Loucy (cell line): Measurements from ENCODE around the gene DDX24.

ENCODE experiments used
- CTCF ChIP-seq: fragments of 200-600 bp; sonication (generic); conservative IDR thresholded peaks from 2 replicates; pipeline ENCODE4 v1.5.1; 2014; ENCODE audit warnings: mild to moderate bottlenecking, antibody characterized with exemption, low read length
- EZH2phosphoT487 ChIP-seq: fragments of 200-600 bp; IDR thresholded peaks from 2 replicates; pipeline ENCODE4 v1.6.1; 2018; ENCODE audit warnings: antibody characterized with exemption, mild to moderate bottlenecking, moderate library complexity, borderline replicate concordance

GRCh38 chr14:94100847-94101246 is 19.8 kb upstream of the DDX24 start:
- no peak for TF ChIP-seq EZH2phosphoT487
- no peak for TF ChIP-seq CTCF
